HepG2 (cell line): ENCODE results near the gene ENTPD1. TPM values are rescaled to one million over a fixed set of nuclear protein-coding genes. Genes with fewer than 3 reads are reported as not detected.
A peak's percentile ranks its signal among the peaks of the same experiment; 100 is the strongest.

Source experiments
- ARID3A ChIP-seq: IDR thresholded peaks from 2 replicates; pipeline ENCODE4 v1.6.1; 2012; ENCODE audit warnings: low read depth, low read length, improper control_type of control experiment
- CHD4 ChIP-seq: fragments of 200-600 bp; sonication (generic); IDR thresholded peaks from 2 replicates; pipeline ENCODE4 v1.7.0; 2017; ENCODE audit warnings: mild to moderate bottlenecking, low read length, borderline replicate concordance
- DMTF1 ChIP-seq: sonication (generic); formaldehyde crosslinking; IDR thresholded peaks from 2 replicates; pipeline ENCODE4 v1.4.0; 2020; ENCODE audit warnings: mild to moderate bottlenecking, missing genetic modification reagents
- DR1 ChIP-seq: sonication (generic); formaldehyde crosslinking; IDR thresholded peaks from 2 replicates; pipeline ENCODE4 v1.8.0; 2021; ENCODE audit warnings: mild to moderate bottlenecking, missing genetic modification reagents, inconsistent platforms
- PRDM4 ChIP-seq: sonication (generic); formaldehyde crosslinking; IDR thresholded peaks from 2 replicates; pipeline ENCODE4 v1.9.0; 2021; ENCODE audit warnings: missing genetic modification reagents, borderline replicate concordance
- STAG1 ChIP-seq: sonication (generic); formaldehyde crosslinking; IDR thresholded peaks from 2 replicates; pipeline ENCODE4 v1.4.0; 2020; ENCODE audit warnings: missing genetic modification reagents
- TEF ChIP-seq: sonication (generic); formaldehyde crosslinking; IDR thresholded peaks from 2 replicates; pipeline ENCODE4 v1.5.0; 2020; ENCODE audit warnings: missing genetic modification reagents
- ZNF280B ChIP-seq: sonication (generic); formaldehyde crosslinking; IDR thresholded peaks from 2 replicates; pipeline ENCODE4 v1.5.0; 2020; ENCODE audit warnings: missing genetic modification reagents, mild to moderate bottlenecking, borderline replicate concordance
- ZNF280D ChIP-seq: sonication (generic); formaldehyde crosslinking; IDR thresholded peaks from 2 replicates; pipeline ENCODE4 v1.5.1; 2020; ENCODE audit warnings: mild to moderate bottlenecking, missing genetic modification reagents
- ZNF503 ChIP-seq: sonication (generic); formaldehyde crosslinking; IDR thresholded peaks from 2 replicates; pipeline ENCODE4 v1.4.0; 2020; ENCODE audit warnings: missing genetic modification reagents
- polyA plus RNA-seq, 8 experiments: library from polyadenylated mRNA; depleted of rRNA in 3 of 8; stranded (reverse) in 7 of 8; unstranded in 1 of 8; fragments of >200 nt; fragmentation: Illumina TruSeq in 4 of 8; extraction: Trizol in 4 of 8; gene quantifications; 2 replicates each; pipeline versions ENCODE4 v1.2.1 to v1.2.3, GENCODE V29; 2011 to 2016; ENCODE audit warnings: low read depth in 4 of 8, missing spikeins in 1 of 8, mixed read lengths in 1 of 8; ENCODE audit not compliant: insufficient read depth in 1 of 8
- total RNA-seq, 5 experiments: library from RNA; depleted of rRNA; stranded (reverse); fragments of >200 nt; fragmentation: Illumina TruSeq; extraction: Trizol; gene quantifications; 2 replicates each; pipeline ENCODE4 v1.2.3, GENCODE V29; 2016; ENCODE audit warnings: low read depth in 1 of 5

Gene ENTPD1
- total and polyA plus RNA-seq, 2 of the 13 experiments (the other 11 are each of a cell fraction or from before 2014, with no cell fraction given) = 0.07 TPM

GRCh38 chr10:95841661-95842498, 85.9 kb downstream of the ENTPD1 start (continued):
- TF ChIP-seq TEF (peak; percentile 88), ARID3A (peak; percentile 59; the same call in 1 of the 2 replicates), CHD4 (no peak), ZNF503 (CRISPR knock-in tag) (no peak), DMTF1 (CRISPR knock-in tag) (no peak), ZNF280B (no peak), PRDM4 (CRISPR knock-in tag) (no peak), ZNF280D (no peak), STAG1 (CRISPR knock-in tag) (peak; percentile 77), DR1 (CRISPR knock-in tag) (no peak)
